CD4-positive, alpha-beta T cell treated with Interleukin-15 for 1 hour (primary cell): ENCODE results near the gene SEPTIN12.

Experiments used
- DNase-seq: peaks from one replicate; pipeline ENCODE4 v3.0.0-alpha.2; 2020

The SEPTIN12 gene

GRCh38 chr16:4787627-4788482 is at the start of gene SEPTIN12:
Gene SEPTIN12 (minus strand): TSS chr16:4788345. CDS start chr16:4787645, 700 bp downstream.
- DNase-seq: no peak

- no peak for DNase-seq
Observed at GRCh38 chr16:4836727-4837126, 48.6 kb upstream of the SEPTIN12 start.

GRCh38 chr16:4833584-4833983 is 45.4 kb upstream of the SEPTIN12 start:
- no peak for DNase-seq

GRCh38 chr16:4832698-4833343 is 44.7 kb upstream of the SEPTIN12 start:
- DNase-seq: no peak

GRCh38 chr16:4831616-4832015 is 43.5 kb upstream of the SEPTIN12 start:
- DNase-seq: no peak

- DNase-seq: no peak
Observed at GRCh38 chr16:4830408-4830807, 42.3 kb upstream of the SEPTIN12 start.

- DNase-seq: no peak
Observed at GRCh38 chr16:4828567-4829321, 40.6 kb upstream of the SEPTIN12 start.

- DNase-seq: no peak
Observed at GRCh38 chr16:4826980-4827379, 38.8 kb upstream of the SEPTIN12 start.

GRCh38 chr16:4826526-4826925 is 38.4 kb upstream of the SEPTIN12 start:
- no peak for DNase-seq

- DNase-seq: no peak
Observed at GRCh38 chr16:4825196-4825595, 37.1 kb upstream of the SEPTIN12 start.

GRCh38 chr16:4820652-4821051 is 32.5 kb upstream of the SEPTIN12 start:
- no peak for DNase-seq

GRCh38 chr16:4814542-4815173 is 26.5 kb upstream of the SEPTIN12 start:
- no peak for DNase-seq

- no peak for DNase-seq
Observed at GRCh38 chr16:4814046-4814445, 25.9 kb upstream of the SEPTIN12 start.

GRCh38 chr16:4813251-4814003 is 25.3 kb upstream of the SEPTIN12 start:
- DNase-seq: no peak

- DNase-seq: no peak
Observed at GRCh38 chr16:4811773-4812172, 23.6 kb upstream of the SEPTIN12 start.

GRCh38 chr16:4811242-4811641 is 23.1 kb upstream of the SEPTIN12 start:
- no peak for DNase-seq

GRCh38 chr16:4806280-4806679 is 18.1 kb upstream of the SEPTIN12 start:
- no peak for DNase-seq

- DNase-seq: no peak
Observed at GRCh38 chr16:4805231-4805630, 17.1 kb upstream of the SEPTIN12 start.

- DNase-seq: no peak
Observed at GRCh38 chr16:4803898-4804762, 16.0 kb upstream of the SEPTIN12 start.

- DNase-seq: no peak
Observed at GRCh38 chr16:4803401-4803844, 15.3 kb upstream of the SEPTIN12 start.

- DNase-seq: peak; percentile 87
Observed at GRCh38 chr16:4802659-4803287, 14.6 kb upstream of the SEPTIN12 start.
